H1 (cell line): Measurements from ENCODE around the gene ARHGEF12. TPM values are rescaled to one million over a fixed set of nuclear protein-coding genes. Genes with fewer than 3 reads are reported as not detected.

ENCODE experiments used
- CTCF ChIA-PET: fragments of 300-600 bp; sonication (Branson Sonifier 250); formaldehyde crosslinking; loops from one replicate; lab custom pipeline; 2021; ENCODE audit not compliant: partially characterized antibody; lab: Charles Lee
- POLR2A ChIA-PET: fragments of 300-600 bp; sonication (Branson Sonifier 250); formaldehyde crosslinking; loops from one replicate; lab custom pipeline; 2021; ENCODE audit warnings: inconsistent platforms; ENCODE audit not compliant: partially characterized antibody; lab: Charles Lee
- DNase-seq, 2 experiments: peaks; one replicate each; pipeline versions ENCODE4 v3.0.0 to v3.0.0-alpha.2; 2010 to 2022; ENCODE audit warnings: low spot score in 2 of 2, low read depth in 1 of 2, mixed read lengths in 1 of 2
- FAIRE-seq: peaks from 2 replicates; lab custom pipeline; 2011; peaks lifted over from hg19 to GRCh38; lab: Jason Lieb, UNC
- H2AFZ ChIP-seq: 2 replicates; pipeline ENCODE4 v1.8.1; 2012; ENCODE audit warnings: low read length, inconsistent platforms
- H2AK5ac ChIP-seq: 2 replicates; pipeline ENCODE4 v1.6.1; 2013; ENCODE audit warnings: low read depth, low read length
- H2BK120ac ChIP-seq: replicated peaks from 2 replicates; pipeline ENCODE3; 2013; ENCODE audit warnings: low read depth, low read length, inconsistent platforms
- H2BK12ac ChIP-seq: 2 replicates; pipeline ENCODE4 v1.6.1; 2013; ENCODE audit warnings: low read depth, low read length
- H2BK15ac ChIP-seq: 2 replicates; pipeline ENCODE4 v1.6.1; 2013; ENCODE audit warnings: low read length
- H2BK20ac ChIP-seq: 2 replicates; pipeline ENCODE4 v1.6.1; 2013; ENCODE audit warnings: low read length
- H2BK5ac ChIP-seq: 2 replicates; pipeline ENCODE4 v1.6.1; 2013; ENCODE audit warnings: low read depth, low read length
- H3K14ac ChIP-seq: 2 replicates; pipeline ENCODE4 v1.6.1; 2013; ENCODE audit warnings: inconsistent platforms; ENCODE audit not compliant: insufficient read length
- H3K18ac ChIP-seq: 2 replicates; pipeline ENCODE4 v1.6.1; 2013; ENCODE audit warnings: low read length; ENCODE audit errors: extremely low read depth
- H3K23ac ChIP-seq: 2 replicates; pipeline ENCODE4 v1.6.1; 2013; ENCODE audit warnings: inconsistent platforms; ENCODE audit not compliant: insufficient read length
- H3K23me2 ChIP-seq: 2 replicates; pipeline ENCODE4 v1.6.1; 2013; ENCODE audit warnings: low read depth, low read length
- H3K27ac ChIP-seq: 2 replicates; pipeline ENCODE4 v1.6.1; 2011; ENCODE audit warnings: low read depth, low read length, inconsistent platforms
- H3K27me3 ChIP-seq, 4 experiments: replicated peaks in 1 of 4; 1 replicate in 1 of 4; 2 replicates in 3 of 4; pipeline versions ENCODE4 v1.6.1 to v1.8.1; 2011 to 2013; ENCODE audit warnings: low read length in 3 of 4, mild to moderate bottlenecking in 3 of 4, inconsistent platforms in 2 of 4, mixed read lengths in 2 of 4, moderate library complexity in 1 of 4; ENCODE audit not compliant: control insufficient read depth in 3 of 4, insufficient read depth in 3 of 4; ENCODE audit errors: extremely low read depth in 1 of 4
- H3K36me3 ChIP-seq, 4 experiments: 2 replicates each; pipeline versions ENCODE4 v1.6.1 to v1.8.1; 2011 to 2013; ENCODE audit warnings: mild to moderate bottlenecking in 4 of 4, low read length in 3 of 4, moderate library complexity in 2 of 4, control low read depth in 1 of 4, inconsistent platforms in 1 of 4; ENCODE audit not compliant: insufficient read depth in 4 of 4, control insufficient read depth in 2 of 4
- H3K4ac ChIP-seq: replicated peaks from 2 replicates; pipeline ENCODE3; 2013; ENCODE audit warnings: low read length, low read depth, mixed read lengths, inconsistent platforms; ENCODE audit not compliant: insufficient read length
- H3K4me1 ChIP-seq, 4 experiments: replicated peaks in 1 of 4; 1 replicate in 1 of 4; 2 replicates in 3 of 4; pipeline versions ENCODE4 v1.6.1 to v1.8.1; 2011 to 2013; ENCODE audit warnings: low read length in 3 of 4, inconsistent platforms in 2 of 4, mixed read lengths in 1 of 4; ENCODE audit not compliant: insufficient read depth in 4 of 4, control insufficient read depth in 3 of 4
- H3K4me2 ChIP-seq, 2 experiments: 2 replicates each; pipeline versions ENCODE4 v1.6.1 to v1.8.1; 2011 to 2013; ENCODE audit warnings: low read depth in 2 of 2, low read length in 2 of 2, control low read depth in 1 of 2, inconsistent platforms in 1 of 2, mild to moderate bottlenecking in 1 of 2; ENCODE audit not compliant: insufficient read depth in 1 of 2
- H3K4me3 ChIP-seq, 4 experiments: fragments of 200-600, 300-600 bp in 1 of 4; sonication (generic), shearing (Covaris generic), sonication (Bioruptor Twin) in 1 of 4; 2 replicates each; pipeline versions ENCODE4 v1.5.1 to v1.8.1; 2011 to 2016; ENCODE audit warnings: low read length in 4 of 4, low read depth in 3 of 4, control low read depth in 2 of 4, inconsistent platforms in 2 of 4, mild to moderate bottlenecking in 2 of 4, mixed read lengths in 1 of 4, moderate library complexity in 1 of 4; ENCODE audit not compliant: insufficient read depth in 2 of 4; ENCODE audit errors: extremely low read depth in 1 of 4
- H3K56ac ChIP-seq: replicated peaks from 2 replicates; pipeline ENCODE3; 2013; ENCODE audit warnings: low read depth, mild to moderate bottlenecking, mixed read lengths, low read length, inconsistent platforms; ENCODE audit not compliant: insufficient read length
- H3K79me1 ChIP-seq: 2 replicates; pipeline ENCODE4 v1.6.1; 2013; ENCODE audit warnings: low read depth, low read length, control low read depth
- H3K79me2 ChIP-seq, 2 experiments: 2 replicates each; pipeline versions ENCODE4 v1.6.1 to v1.8.1; 2012 to 2013; ENCODE audit warnings: low read length in 2 of 2, mild to moderate bottlenecking in 2 of 2, inconsistent platforms in 1 of 2; ENCODE audit not compliant: insufficient read depth in 2 of 2, control insufficient read depth in 1 of 2
- H3K9ac ChIP-seq, 4 experiments: replicated peaks in 1 of 4; 1 replicate in 1 of 4; 2 replicates in 3 of 4; pipeline versions ENCODE4 v1.6.1 to v1.8.1; 2011 to 2013; ENCODE audit warnings: low read depth in 3 of 4, low read length in 3 of 4, control low read depth in 2 of 4, mild to moderate bottlenecking in 2 of 4, moderate library complexity in 2 of 4, inconsistent platforms in 1 of 4; ENCODE audit errors: extremely low read depth in 1 of 4
- H3K9me3 ChIP-seq, 2 experiments: 2 replicates each; pipeline versions ENCODE4 v1.6.1 to v1.8.1; 2012 to 2013; ENCODE audit warnings: mild to moderate bottlenecking in 2 of 2, moderate library complexity in 2 of 2, control low read depth in 1 of 2, inconsistent platforms in 1 of 2, low read depth in 1 of 2, low read length in 1 of 2, mixed read lengths in 1 of 2; ENCODE audit not compliant: insufficient read depth in 2 of 2
- H4K20me1 ChIP-seq, 2 experiments: replicated peaks in 1 of 2; 2 replicates each; pipeline versions ENCODE3 to v1.8.1; 2011 to 2013; ENCODE audit warnings: inconsistent platforms in 2 of 2, low read length in 2 of 2, mild to moderate bottlenecking in 1 of 2; ENCODE audit not compliant: insufficient read depth in 2 of 2, control insufficient read depth in 1 of 2
- H4K5ac ChIP-seq: 2 replicates; pipeline ENCODE4 v1.6.1; 2013; ENCODE audit warnings: low read length, low read depth, mixed read lengths, inconsistent platforms; ENCODE audit not compliant: insufficient read length
- H4K8ac ChIP-seq: 2 replicates; pipeline ENCODE4 v1.8.0; 2013; ENCODE audit warnings: mild to moderate bottlenecking, moderate library complexity, low read length, inconsistent platforms; ENCODE audit not compliant: insufficient read depth; ENCODE audit errors: extremely low read depth
- H4K91ac ChIP-seq: replicated peaks from 2 replicates; pipeline ENCODE3; 2013; ENCODE audit warnings: low read length, mixed read lengths, inconsistent platforms; ENCODE audit not compliant: insufficient read length
- CTBP2 ChIP-seq: IDR thresholded peaks from 2 replicates; pipeline ENCODE4 v1.7.0; 2011; ENCODE audit warnings: borderline replicate concordance, mild to moderate bottlenecking, moderate library complexity, mixed read lengths, low read length; ENCODE audit not compliant: insufficient read depth, insufficient read length
- NANOG ChIP-seq: IDR thresholded peaks from 2 replicates; pipeline ENCODE4 v1.6.1; 2011; ENCODE audit warnings: low read length, low read depth, mild to moderate bottlenecking, inconsistent platforms; ENCODE audit not compliant: insufficient read depth, poor library complexity, severe bottlenecking
- POLR2AphosphoS5 ChIP-seq: IDR thresholded peaks from 2 replicates; pipeline ENCODE4 v1.6.1; 2011; ENCODE audit warnings: low read depth, low read length
- POU5F1 ChIP-seq: IDR thresholded peaks from 2 replicates; pipeline ENCODE4 v1.6.1; 2011; ENCODE audit warnings: low read depth, mild to moderate bottlenecking, low read length, moderate library complexity
- SAP30 ChIP-seq: fragments of 300-600 bp; sonication (generic); IDR thresholded peaks from 2 replicates; pipeline ENCODE4 v1.7.1; 2012; ENCODE audit warnings: low read length, moderate library complexity, mild to moderate bottlenecking, inconsistent platforms; ENCODE audit not compliant: insufficient read depth, insufficient replicate concordance
- SRF ChIP-seq: IDR thresholded peaks from 2 replicates; pipeline ENCODE4 v1.6.1; 2011; ENCODE audit warnings: mild to moderate bottlenecking, low read depth, low read length, moderate library complexity
- WGBS, 2 experiments: shearing (Covaris generic) in 1 of 2; methylation state at CpG; one replicate each; pipeline versions ENCODE4 v1.1.6 to v1.1.7; 2013 to 2015; ENCODE audit warnings: low lambda C conversion rate in 2 of 2, mixed read lengths in 2 of 2, inconsistent platforms in 1 of 2, low coverage in 1 of 2, missing lambda C conversion rate in 1 of 2; ENCODE audit not compliant: insufficient replicate concordance in 2 of 2, insufficient coverage in 1 of 2, insufficient read length in 1 of 2; ENCODE audit errors: extremely low coverage in 1 of 2, missing lambda C conversion rate in 1 of 2; 5-methylcytosine and 5-hydroxymethylcytosine counted together
- polyA plus RNA-seq, 7 experiments: library from polyadenylated mRNA; depleted of rRNA in 3 of 7; stranded (reverse) in 5 of 7; unstranded in 2 of 7; fragments of >200 nt in 5 of 7; fragments of 200-250 nt in 2 of 7; gene quantifications; 1 replicate in 5 of 7; 2 replicates in 1 of 7; 4 replicates in 1 of 7; pipeline versions ENCODE4 v1.2.1 to v1.2.3, GENCODE V29; 2011 to 2013; ENCODE audit warnings: missing spikeins in 2 of 7, mixed read lengths in 2 of 7
- total RNA-seq: library from RNA; stranded (reverse); fragmentation: NEBNext Ultra II Directional; extraction: Animal tissue kit (Norgen Biotek cat#: 25700); gene quantifications from 2 replicates; pipeline ENCODE4 v1.2.1, GENCODE V29; 2021

Gene ARHGEF12
- total and polyA plus RNA-seq, 2 of the 8 experiments (the other 6 are each of a cell fraction or from before 2014, with no cell fraction given): 5.1 to 33.7 TPM

DNA sequence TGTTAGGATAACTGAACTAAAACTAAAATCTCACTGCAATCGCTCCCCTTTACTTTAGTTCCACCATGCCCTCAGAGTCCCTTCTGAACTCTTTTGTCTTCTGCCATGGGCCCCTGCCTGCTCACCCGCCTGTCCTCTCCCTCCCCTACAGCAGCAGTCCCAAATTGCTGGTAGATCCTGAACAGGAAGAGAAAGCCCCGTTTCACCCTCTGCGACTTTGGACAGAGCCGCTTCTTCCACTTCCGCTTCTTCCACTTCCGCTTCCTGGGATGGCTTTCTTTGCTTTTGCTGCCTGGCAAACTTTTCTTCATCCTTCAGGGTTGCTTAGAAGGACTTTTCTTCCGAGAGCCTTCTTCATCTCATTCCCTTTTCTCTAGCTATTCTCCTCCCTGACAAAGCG is 46.8 kb upstream of the ARHGEF12 start:
- Histone ChIP-seq H3K4ac (no peak overlapping the region), H4K91ac (no peak overlapping the region), H3K9ac (no peak overlapping the region), H3K9me3 (no peaks in the 10 kb centered on the region), H4K20me1 (no peaks in the 10 kb centered on the region), H3K4me2 (no peak overlapping the region), H3K4me3 (no peak overlapping the region), H3K14ac (no peak overlapping the region), H2AFZ (0 out of 2 replicates have a peak overlapping the region, but pooled peaks have one; percentile 67), H3K79me2 (no peaks in the 10 kb centered on the region), H3K27ac (no peak overlapping the region), H2BK15ac (no peak overlapping the region), H3K18ac (no peak overlapping the region), H2BK20ac (no peak overlapping the region), H2BK12ac (no peak overlapping the region), H3K36me3 (no peaks in the 10 kb centered on the region), H2BK5ac (no peak overlapping the region), H3K4me1 (peaks cover 0 to 4% (median 2%) of the 10 kb centered on the region in 4 experiments; a peak in 3 of 7 replicates), H2AK5ac (no peak overlapping the region), H2BK120ac (no peak overlapping the region), H3K23me2 (no peaks in the 10 kb centered on the region), H4K5ac (no peak overlapping the region), H3K27me3 (peaks cover 0 to 2% (median 0%) of the 10 kb centered on the region in 4 experiments; a peak in 3 of 7 replicates), H3K79me1 (no peaks in the 10 kb centered on the region), H3K23ac (no peak overlapping the region), H3K56ac (no peak overlapping the region), H4K8ac (no peak overlapping the region)
- no peak for DNase-seq
- 86% methylated on average over 8 of the region's 9 CpGs; no CpG with 5 or more reads in 1 of the 2 experiments for WGBS, 2 experiments
- ChIA-PET POLR2A (interaction anchor here (1.5 kb wide), 1 partner anchor 11 kb away, joined by 6 read pairs; no protein-coding TSS in a partner anchor), CTCF (interaction anchor here (1.4 to 31.5 kb wide), 3 partner anchors 12 to 48 kb away, joined by 3 to 1412 read pairs (median 76); partner anchors contain the start of gene POU2F3)
- FAIRE-seq: no peak
- no peak for TF ChIP-seq NANOG
- TF ChIP-seq CTBP2: no peak
- no peak for TF ChIP-seq SRF
- TF ChIP-seq POLR2AphosphoS5: no peak
- TF ChIP-seq SAP30: no peak
- TF ChIP-seq POU5F1: no peak
